ENCODE results near the gene MPST.

- TF ChIP-seq CTCF (IDR thresholded peaks at IDR 0.05 in 4 of 5, conservative IDR thresholded peaks at IDR 0.05 in 1 of 5) (no peak), POLR2A (IDR thresholded peaks at IDR 0.05) (no peak)
Observed at GRCh38 chr22:37008365-37008764, 11.2 kb upstream of the MPST start.
